ENCODE measurements around the gene ELAVL4. TPM values are rescaled to one million over a fixed set of nuclear protein-coding genes. Genes with fewer than 3 reads are reported as not detected.

Gene ELAVL4
- total RNA-seq, 1 experiment from 2014 or later, result not detected

- Histone ChIP-seq H3K4me1 (ENCODE audit: insufficient read depth, low read length, poor library complexity, severe bottlenecking) (no peaks in the 10 kb centered on the region), H3K27me3 (replicated peaks; ENCODE audit: insufficient read depth, low read depth, low read length, poor library complexity) (peaks cover 8% of the 10 kb centered on the region), H3K36me3 (ENCODE audit: insufficient read depth, low read length, poor library complexity, severe bottlenecking) (no peaks in the 10 kb centered on the region), H3K4me3 (ENCODE audit: low read depth, low read length, poor library complexity, severe bottlenecking) (no peak overlapping the region), H3K27ac (ENCODE audit: low read depth, low read length, poor library complexity, severe bottlenecking) (no peak overlapping the region), H3K9me3 (ENCODE audit: low read depth, low read length, poor library complexity, severe bottlenecking) (no peaks in the 10 kb centered on the region)
- TF ChIP-seq EZH2 (IDR thresholded peaks at IDR 0.05; ENCODE audit: borderline replicate concordance, low read depth, low read length, poor library complexity, severe bottlenecking) (no peak), CTCF (conservative IDR thresholded peaks at IDR 0.05; ENCODE audit: low read depth, low read length) (no peak)
- CTCF ChIA-PET, result no interaction called here
- no peak for DNase-seq (ENCODE audit: low spot score)
- intact Hi-C loops (cut with micrococcal nuclease; ENCODE audit: unreplicated experiment), result no loop called here
- no TSS peak for BruUV-seq (replicated peaks)
- POLR2A ChIA-PET (ENCODE audit: low non-redundant PET), result no interaction called here
These were observed 10.9 kb upstream of the ELAVL4 start for GRCh38 chr1:50097791-50098190.

GRCh38 chr1:50098591-50099021 lies 10.1 kb upstream of the ELAVL4 start:
- BruUV-seq (replicated peaks), result no TSS peak

DNA sequence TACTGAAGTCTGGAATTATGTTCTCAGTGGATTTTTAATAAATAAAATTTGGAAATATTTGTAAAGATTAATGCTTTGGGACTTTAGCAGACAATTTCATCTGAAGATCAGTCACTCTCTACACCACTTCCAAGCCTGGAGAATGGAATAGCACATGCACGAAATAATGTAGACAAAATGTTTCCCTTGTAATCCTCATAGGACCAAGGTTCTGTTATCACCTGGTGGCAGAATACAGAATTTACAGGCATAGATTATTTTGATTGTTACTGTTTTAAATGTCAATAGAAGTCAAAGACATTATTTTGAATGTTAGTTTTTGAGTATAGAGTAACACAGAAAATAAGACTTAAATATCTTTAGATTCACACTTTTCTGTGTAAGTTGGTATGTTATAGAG lies 9.1 kb upstream of the ELAVL4 start:
- Histone ChIP-seq H3K27ac (ENCODE audit: low read depth, low read length, poor library complexity, severe bottlenecking) (no peak overlapping the region), H3K9me3 (ENCODE audit: low read depth, low read length, poor library complexity, severe bottlenecking) (no peaks in the 10 kb centered on the region), H3K36me3 (ENCODE audit: insufficient read depth, low read length, poor library complexity, severe bottlenecking) (no peaks in the 10 kb centered on the region), H3K4me3 (ENCODE audit: low read depth, low read length, poor library complexity, severe bottlenecking) (no peak overlapping the region), H3K27me3 (replicated peaks; ENCODE audit: insufficient read depth, low read depth, low read length, poor library complexity) (peaks cover 8% of the 10 kb centered on the region), H3K4me1 (ENCODE audit: insufficient read depth, low read length, poor library complexity, severe bottlenecking) (no peaks in the 10 kb centered on the region)
- no peak for DNase-seq (ENCODE audit: low spot score)
- ChIA-PET POLR2A (ENCODE audit: low non-redundant PET) (no interaction called here), CTCF (no interaction called here)
- TF ChIP-seq CTCF (conservative IDR thresholded peaks at IDR 0.05; ENCODE audit: low read depth, low read length) (no peak), EZH2 (IDR thresholded peaks at IDR 0.05; ENCODE audit: borderline replicate concordance, low read depth, low read length, poor library complexity, severe bottlenecking) (no peak)
- BruUV-seq (replicated peaks), result no TSS peak
- intact Hi-C loops (cut with micrococcal nuclease; ENCODE audit: unreplicated experiment), result no loop called here

More at GRCh38 chr1:50098591-50099021, 10.1 kb upstream of the ELAVL4 start:
- H3K4me1 ChIP-seq (ENCODE audit: insufficient read depth, low read length, poor library complexity, severe bottlenecking), result no peaks in the 10 kb centered on the region
- intact Hi-C loops (cut with micrococcal nuclease; ENCODE audit: unreplicated experiment), result no loop called here
- peaks cover 8% of the 10 kb centered on the region for H3K27me3 ChIP-seq (replicated peaks; ENCODE audit: insufficient read depth, low read depth, low read length, poor library complexity)
- no peaks in the 10 kb centered on the region for H3K36me3 ChIP-seq (ENCODE audit: insufficient read depth, low read length, poor library complexity, severe bottlenecking)
- TF ChIP-seq CTCF (conservative IDR thresholded peaks at IDR 0.05; ENCODE audit: low read depth, low read length), result no peak
- no peak for TF ChIP-seq EZH2 (IDR thresholded peaks at IDR 0.05; ENCODE audit: borderline replicate concordance, low read depth, low read length, poor library complexity, severe bottlenecking)
- DNase-seq (ENCODE audit: low spot score), result no peak
- POLR2A ChIA-PET (ENCODE audit: low non-redundant PET), result no interaction called here
- H3K9me3 ChIP-seq (ENCODE audit: low read depth, low read length, poor library complexity, severe bottlenecking), result no peaks in the 10 kb centered on the region
- H3K4me3 ChIP-seq (ENCODE audit: low read depth, low read length, poor library complexity, severe bottlenecking), result no peak overlapping the region
- H3K27ac ChIP-seq (ENCODE audit: low read depth, low read length, poor library complexity, severe bottlenecking), result no peak overlapping the region
- CTCF ChIA-PET, result no interaction called here

Measured in A673 (cell line).